HG03575 (cell line): ENCODE results near the gene PNPLA2.

ENCODE experiments used
- ATAC-seq: cut with Tn5 transposase; IDR thresholded peaks from one replicate; pipeline ENCODE4 v1.9.1; 2021; ENCODE audit not compliant: unreplicated experiment, insufficient number of reproducible peaks, low FRiP score; ENCODE audit errors: extremely low read depth

Gene PNPLA2

DNA sequence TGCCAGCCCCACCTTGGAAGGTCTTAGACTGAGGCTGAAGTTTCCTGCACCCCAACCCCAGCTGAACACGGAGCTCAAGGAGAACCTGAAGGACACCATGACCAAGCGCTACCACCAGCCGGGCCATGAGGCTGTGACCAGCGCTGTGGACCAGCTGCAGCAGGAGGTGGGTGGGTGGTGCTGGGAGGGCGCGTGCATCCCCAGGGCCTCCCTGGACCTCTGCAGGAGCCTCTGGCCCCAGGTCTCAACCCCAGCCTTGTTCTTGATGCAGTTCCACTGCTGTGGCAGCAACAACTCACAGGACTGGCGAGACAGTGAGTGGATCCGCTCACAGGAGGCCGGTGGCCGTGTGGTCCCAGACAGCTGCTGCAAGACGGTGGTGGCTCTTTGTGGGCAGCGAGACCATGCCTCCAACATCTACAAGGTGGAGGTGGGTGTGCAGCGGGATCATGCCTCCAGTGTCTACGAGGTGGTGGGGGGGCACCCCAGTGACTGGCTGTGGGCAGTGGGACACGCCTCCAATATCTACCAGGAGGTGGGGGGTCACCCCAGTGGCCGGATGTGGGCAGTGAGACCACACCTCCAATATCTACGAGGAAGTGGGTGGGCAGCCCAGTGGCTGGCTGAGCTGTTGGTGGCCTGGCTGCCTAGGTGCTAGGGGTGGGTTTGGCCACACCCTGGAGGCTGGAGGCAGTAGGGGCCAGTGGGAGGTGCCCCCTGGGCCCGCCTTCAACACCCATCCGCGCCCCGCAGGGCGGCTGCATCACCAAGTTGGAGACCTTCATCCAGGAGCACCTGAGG is 18.7 kb downstream of the PNPLA2 start:
- no peak for ATAC-seq

DNA sequence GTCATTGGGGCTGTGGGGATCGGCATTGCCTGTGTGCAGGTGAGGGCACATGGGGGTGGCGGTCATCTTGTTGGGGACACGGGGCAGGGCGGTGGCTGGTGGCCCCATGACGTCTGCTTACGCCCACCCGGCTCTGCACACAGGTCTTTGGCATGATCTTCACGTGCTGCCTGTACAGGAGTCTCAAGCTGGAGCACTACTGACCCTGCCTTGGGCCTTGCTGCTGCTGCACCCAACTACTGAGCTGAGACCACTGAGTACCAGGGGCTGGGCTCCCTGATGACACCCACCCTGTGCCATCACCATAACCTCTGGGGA is 19.2 kb downstream of the PNPLA2 start:
- no peak for ATAC-seq

DNA sequence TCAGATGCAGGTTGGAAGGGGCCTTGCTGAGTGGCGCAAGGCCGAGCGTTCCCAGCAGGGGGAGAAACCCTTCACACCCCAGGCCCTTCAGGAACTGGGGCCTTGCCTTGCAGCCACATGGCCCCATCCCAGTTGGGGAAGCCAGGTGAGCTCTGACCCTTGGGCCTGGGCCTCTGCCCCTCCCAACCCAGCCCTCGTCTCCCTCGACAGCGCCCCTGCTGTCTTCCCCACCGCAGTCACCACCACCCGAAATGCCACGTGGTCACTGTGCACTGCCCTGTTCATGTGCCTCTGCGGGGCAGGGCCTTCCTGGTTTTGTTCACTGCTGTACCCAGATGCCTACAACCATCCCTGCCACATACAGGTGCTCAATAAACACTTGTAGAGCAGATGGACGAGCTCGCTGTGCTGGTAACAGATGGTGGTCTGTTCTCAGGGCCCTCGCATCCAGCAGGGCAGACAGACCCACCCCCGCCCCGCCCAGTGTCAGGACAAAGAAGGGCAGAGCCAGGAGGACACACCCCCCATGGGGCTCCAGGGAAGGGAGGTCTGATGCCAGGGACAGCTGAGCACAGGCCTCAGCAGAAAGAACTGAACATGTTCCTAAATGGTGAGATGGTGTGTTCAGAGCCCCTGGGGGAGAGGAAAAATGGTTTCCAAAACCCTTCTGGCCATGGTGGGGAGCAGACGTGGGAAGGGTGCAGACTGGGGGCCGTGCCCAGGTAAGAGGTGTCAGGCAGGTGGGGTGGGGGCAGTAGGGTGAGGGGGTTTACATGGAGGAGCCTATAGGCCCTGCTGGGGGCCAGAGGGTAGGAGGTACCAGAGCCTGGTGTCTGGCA is 19.9 kb downstream of the PNPLA2 start:
- ATAC-seq, result no peak

DNA sequence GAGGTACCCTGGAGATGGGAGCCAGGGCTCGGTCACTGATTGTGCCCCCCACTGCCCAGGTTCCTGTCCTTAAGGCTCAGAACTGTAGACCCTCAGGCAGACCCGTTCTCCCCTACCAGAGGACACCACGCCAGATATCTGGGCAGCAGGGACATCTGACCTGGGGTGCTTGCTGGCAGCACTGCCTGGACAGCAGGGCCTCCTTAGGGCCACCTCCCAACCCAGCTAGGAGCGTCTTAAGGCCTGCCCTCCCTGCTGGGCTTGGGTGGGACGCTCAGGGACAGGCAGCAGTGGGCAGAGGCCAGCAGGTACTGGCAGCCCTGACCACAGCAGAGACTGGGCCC is 20.5 kb downstream of the PNPLA2 start:
- no peak for ATAC-seq

DNA sequence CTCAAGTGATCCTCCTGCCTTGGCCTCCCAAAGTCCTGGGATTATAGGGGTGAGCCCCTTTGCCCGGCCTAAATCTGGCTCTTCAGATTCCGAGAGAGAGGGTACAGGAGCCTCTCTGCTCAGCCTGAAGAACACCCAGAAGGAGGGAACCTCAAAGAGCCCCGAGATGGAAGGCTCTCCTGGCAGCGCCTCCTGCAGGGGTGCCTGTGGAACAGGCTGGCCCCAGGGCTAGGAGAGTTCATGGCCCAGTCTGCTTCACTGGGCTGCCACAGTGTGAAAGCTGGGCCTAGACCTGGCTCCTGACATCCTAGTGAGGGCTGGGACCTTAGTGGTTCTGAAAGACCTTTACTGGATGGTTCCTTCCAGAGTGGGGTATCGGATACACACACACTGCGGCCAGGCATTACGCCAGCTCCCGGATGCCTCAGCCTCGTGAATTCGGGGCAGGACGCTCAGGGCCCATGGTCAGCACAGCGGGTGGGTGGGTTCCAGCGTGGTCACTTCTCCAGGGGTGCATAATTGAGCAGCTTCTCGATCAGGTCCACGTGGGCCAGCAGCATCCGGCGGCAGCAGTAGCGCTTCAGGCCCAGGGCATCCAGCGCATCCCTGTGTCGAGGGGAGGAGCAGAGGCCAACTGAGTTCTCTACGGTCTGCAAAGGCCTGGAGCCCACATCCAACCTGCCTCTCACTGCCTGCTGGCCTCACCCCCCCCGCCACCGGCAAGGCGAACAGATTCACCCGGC is 21.3 kb downstream of the PNPLA2 start:
- ATAC-seq, result no peak

DNA sequence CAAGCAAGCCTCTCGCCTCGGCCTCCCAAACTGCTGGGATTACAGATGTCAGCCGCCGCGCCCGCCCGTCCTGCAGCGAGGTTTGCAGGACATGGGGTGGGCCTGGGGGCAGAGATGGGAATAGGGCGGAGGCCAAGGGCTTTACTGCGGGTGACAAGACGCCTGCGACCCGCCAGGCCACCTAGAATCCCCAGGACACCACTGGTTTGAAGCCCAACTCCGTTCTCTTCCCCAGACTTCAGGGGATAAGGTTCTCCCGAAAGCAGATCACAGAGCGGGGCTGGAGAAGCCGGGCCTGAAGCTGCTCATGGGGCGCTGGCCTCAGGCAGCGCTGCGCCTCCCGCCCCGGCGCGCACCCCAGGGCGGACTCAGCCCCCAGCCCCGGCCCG is 23.3 kb downstream of the PNPLA2 start:
- no peak for ATAC-seq

DNA sequence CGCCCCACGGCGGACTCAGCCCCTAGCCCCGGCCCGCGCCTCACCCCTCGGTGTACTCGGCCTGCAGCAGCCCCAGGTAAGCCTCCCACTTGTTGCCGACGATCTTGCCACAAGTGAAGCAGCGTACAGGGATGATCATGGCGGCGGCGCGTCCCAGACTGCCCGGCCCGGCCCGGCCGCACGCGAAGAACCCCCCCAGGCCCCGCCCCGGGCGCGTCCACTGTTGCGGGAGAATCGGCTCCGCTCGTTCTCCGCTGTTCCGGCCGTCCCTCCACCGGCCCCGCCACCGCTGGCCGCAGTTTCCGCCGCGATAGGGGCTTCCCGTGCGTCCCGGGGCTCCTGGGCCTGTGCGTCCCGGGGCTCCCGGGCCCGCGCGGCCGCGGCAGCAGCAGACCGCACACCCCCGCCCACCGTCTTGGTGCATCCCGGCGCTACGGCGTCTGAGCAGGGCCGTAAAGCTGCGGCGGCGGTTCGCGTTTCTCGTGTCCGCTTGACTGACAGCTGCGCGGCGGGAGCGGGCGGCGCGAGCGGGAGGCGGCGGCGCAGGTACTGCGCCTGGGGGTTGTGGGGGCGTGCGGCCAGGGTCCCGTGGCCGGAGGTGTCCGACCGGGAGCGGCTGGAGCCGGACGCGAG is 23.8 kb downstream of the PNPLA2 start, which contains the start of the genes POLR2L and TSPAN4:
Gene POLR2L (minus strand): TSS at position 160 of the 633 bp plus-strand sequence. CDS start 21 bp downstream, at position 139.
Gene TSPAN4 (plus strand): TSS at position 483 of the 633 bp plus-strand sequence. CDS start 7,453 bp downstream, outside the sequence.
- ATAC-seq, result no peak

DNA sequence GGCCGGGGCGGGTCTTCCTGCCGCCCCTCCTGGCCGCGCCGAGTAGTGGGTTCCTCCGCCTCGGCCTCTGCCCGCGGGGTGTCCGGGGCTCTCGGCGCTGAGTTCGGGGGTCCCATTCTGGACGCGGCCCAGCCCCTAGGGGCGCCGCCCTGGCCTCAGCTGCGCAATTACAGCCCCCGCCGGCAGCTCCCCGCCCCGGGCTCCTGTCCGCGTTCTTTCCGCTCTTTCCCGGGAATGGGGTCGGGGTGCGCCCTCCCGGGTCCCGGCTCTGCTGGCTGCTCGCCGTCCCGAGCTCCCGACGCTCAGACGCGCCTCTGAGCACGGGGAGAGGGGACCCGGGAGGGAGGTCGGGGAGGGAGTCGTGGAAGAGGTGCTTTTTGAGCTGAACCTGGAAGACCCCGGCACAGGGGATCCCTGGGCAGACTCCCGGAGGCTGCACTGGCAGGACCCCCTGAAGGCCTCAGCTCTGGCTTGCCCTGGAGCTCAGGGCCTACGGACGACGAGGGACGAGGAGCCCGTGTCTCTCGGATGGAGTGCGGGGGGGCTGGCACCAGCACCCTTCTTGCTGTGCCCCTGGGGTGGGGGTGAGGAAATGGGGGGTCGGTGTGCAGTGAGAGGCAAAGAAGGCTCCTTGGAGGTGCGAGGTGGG is 24.5 kb downstream of the PNPLA2 start:
- no peak for ATAC-seq

DNA sequence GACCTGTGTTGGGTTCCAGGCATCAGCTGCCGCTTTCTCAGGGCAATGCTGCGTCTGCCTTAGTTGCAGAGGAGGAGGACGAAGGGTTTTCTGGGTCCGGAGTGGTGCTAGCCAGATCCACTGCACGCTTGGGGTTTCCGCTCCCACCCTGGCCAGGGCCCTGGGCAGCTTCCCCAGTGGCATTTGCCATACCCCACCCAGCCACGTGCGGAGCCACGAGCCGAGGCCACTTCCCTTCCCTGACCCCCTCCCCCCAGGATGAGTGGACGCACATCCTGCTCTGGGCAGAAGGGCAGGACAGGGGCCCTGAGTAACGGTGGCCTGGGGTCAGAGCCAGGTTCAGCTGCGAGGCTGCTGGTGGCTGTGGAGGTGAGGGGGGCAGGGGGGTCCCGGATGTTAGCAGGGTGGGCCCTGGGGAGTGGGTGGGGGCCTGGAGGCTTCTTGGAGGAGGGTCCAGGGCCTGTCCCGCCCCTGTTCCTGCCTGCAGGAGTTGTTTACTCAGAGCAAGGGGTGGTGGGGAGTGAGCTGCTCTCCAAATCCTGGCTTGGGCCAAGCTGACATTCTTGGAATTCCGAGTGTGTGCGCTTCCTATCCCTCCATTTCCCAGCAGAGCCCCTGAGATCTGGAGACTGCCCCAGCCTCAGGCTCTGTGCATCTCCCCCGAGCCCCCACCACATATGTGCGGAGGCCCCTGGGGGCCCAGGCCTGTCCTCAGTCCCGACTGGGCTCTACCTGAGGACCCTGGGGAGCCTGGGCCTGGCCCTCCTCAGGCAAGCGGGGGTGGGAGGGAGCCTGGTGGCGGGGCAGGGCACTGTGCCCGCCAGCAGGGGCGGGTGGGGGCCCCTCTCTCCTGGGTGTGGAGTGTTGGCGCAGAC is 25.3 kb downstream of the PNPLA2 start:
- no peak for ATAC-seq

DNA sequence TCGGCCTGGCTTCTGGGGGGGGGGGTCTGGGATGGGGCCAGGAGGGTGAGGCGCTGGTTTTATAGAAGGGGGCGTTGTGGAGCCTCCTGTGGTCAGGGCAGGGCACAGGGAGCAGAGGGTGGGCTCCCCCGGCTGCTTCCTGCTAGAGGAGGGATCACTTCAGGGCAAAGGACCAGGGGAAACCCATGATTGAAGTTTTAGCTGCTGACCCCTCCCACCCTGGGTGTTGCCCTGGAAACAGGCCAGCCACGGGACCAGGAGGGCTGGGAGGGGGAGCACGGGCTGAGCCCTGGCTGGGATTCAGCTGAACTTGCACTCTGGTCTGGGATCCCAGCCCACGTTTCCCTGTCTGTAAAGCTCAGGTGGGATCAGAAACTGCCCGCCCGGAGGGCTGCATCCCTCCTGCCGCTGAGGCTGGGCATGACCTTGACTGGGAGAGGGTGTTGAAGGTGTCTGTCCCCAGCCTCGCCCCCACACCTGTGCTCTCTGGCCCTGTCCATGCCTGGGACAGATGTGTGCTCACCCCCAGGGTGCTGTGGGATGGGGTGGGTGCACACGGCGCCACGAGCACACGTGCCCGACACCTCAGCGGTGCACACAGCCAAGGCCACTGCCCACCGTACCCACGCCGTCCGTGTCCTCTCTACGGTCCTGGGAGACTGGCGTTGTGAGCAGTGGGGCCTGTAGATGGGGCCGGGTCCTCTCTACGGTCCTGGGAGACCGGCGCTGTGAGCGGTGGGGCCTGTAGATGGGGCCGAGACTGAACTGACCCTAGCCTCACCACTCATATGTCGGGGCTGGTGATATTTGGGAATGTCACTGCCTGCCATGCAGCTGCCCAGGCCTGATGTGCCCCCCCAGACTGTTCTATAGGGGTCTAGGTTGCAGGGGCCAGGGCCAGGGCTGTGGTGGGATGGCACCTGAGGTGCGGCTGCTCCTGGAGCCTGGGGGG is 26.3 kb downstream of the PNPLA2 start:
- no peak for ATAC-seq

DNA sequence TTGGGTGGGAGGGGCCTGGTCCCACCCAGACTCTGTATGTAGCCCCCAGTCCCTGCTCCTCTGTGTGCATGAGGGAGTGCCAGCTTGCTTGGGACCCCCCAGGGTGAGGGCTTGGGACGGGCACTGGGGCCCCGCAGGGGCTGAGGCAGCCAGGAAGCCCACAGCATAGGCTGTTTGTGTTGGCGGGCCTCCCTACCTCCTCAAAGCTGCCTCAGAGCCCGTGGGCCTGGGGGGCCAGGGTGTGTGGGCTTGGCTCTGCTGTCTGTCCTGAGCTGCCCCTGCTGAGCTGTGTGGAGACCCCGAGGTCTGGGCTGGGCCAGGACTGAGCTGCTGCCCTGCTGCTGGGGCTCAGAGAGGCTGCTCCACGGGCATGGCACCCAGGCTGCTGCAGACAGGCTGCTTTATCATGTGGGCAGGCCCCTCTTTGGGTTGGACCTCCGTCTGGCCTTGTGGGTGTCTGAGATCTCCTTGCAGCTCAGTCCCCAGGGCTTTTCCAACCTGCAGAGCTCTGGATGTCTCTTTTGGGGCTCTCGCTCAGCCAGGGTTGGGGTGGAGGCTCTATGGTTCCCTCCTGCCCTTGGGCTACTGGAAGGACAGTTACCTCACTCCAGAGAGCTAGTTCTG is 27.3 kb downstream of the PNPLA2 start:
- ATAC-seq, result no peak

DNA sequence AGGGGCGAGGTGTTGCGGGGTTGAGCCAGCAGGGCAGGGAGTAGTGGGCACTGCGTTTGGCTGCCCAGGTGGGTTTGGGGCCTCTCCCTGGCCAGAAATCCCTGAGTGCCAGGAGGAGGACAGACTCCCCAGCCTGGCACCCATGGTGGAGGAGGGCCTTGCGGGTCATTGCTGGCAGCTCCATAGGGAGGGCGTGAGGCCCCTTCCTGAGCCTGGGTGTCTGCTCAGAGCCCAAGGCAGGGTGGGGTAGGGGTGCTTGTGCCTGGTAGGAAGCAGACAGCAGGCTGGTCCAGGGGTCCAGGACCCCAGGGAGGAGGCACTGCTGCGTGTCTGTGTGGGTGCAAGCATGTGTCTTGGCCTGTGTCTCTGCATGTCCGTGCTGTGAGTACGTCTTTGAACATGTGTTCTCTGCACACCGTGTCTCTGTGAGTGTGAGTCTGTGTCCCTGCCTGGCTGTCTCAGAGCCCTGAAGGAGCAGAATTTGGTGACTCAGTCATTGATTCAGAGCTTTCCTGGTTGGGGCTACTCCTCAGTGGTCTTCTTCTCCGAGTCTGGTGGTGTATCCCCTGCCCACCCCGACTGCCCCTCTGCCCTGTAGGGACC is 27.9 kb downstream of the PNPLA2 start:
- ATAC-seq, result no peak

DNA sequence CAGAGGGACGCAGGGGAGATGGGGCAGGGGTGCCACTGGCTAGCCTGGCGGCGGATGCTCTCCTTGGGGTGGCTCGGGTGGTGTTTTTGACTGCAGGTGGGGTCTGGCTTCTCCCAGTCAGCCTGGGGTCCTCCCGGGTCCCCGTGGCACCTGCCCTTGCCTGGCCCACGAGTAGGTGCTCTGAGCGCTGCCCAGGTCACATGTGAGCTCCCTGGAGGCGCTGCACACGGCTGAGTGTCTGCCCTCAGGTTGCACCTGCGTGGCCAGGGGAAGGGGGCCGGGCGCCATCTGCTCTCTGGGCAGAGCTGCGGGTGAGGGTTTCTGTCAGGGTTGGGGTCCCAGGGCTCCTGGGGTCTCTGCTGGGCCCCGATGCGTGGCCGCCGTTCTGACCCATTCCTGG is 29.2 kb downstream of the PNPLA2 start:
- no peak for ATAC-seq

DNA sequence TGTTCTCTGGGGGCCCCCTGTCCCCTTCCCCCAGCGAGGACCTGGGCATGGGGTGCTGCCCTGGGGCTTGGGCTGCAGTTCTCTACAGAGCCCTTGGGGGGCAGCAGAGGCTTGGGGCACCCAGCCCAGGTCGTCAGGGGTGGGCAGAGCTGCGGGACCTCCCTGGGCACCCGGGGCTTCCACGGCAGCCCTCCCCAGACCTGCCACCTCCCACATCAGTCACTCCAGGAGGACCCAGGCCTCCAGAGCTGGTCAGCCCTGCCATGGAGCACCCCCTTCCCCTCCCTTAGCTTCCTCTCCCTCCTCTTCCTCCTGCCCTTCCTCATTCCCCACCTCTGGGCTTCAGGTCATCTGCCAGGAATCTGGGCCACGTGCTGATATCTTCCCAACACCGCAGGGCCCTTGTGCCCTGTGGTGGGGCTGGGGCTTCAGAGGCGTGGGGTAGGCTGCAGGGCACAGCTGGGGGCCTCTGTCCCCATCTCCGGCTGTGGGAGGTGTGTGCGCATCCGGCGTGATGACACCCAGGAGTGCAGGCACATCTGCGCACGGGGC is 29.7 kb downstream of the PNPLA2 start:
- no peak for ATAC-seq

DNA sequence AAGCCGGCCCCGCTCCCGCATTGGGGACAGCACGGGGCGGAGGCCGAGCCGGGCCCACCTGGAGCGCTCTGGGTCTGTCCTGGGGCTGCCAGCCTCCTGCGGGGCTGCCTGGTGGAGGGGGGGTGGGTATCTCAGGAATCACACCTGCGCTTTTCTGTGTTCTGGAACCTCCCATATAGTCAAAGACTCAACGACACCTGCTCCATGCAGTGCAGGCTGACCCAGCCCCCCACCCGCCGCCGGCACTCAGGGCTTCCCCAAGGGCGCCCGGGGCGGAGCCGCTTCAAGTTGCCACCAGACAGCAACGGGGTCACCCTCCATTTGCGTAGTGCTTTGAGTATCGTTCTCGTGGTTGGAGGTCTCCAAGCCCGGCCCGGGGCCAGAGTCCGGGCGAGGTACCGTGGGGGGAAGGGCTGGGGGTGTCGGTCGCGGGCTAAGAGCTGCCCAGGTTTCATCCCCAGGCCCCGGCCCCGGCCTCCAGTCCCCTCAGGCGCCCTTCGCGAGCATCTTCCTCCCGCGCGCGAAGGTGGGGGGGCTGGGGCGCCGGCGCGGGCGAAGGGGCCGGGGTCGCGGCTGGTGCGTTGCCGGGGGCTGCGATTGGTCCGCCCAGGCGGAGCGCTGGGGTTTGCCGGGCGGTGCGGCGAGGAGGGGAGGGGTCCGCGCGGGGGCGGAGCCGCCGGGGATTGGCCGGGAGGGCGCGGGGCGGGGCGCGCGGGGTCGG is 30.6 kb downstream of the PNPLA2 start:
- no peak for ATAC-seq
